Glutamatergic neuron (in vitro differentiated cells): Measurements from ENCODE around the gene WDR6. TPM values are rescaled to one million over a fixed set of nuclear protein-coding genes. Genes with fewer than 3 reads are reported as not detected.

Experiments
- DNase-seq: peaks from one replicate; pipeline ENCODE4 v3.0.0; 2022
- H3K27ac Mint-ChIP-seq: one replicate; pipeline ENCODE4 v1.8.0; 2020; ENCODE audit warnings: mild to moderate bottlenecking, mixed read lengths, inconsistent platforms; ENCODE audit not compliant: unreplicated experiment
- H3K27me3 Mint-ChIP-seq: one replicate; pipeline ENCODE4 v1.8.0; 2020; ENCODE audit warnings: mild to moderate bottlenecking, moderate library complexity, mixed read lengths, inconsistent platforms; ENCODE audit not compliant: unreplicated experiment
- H3K36me3 Mint-ChIP-seq: one replicate; pipeline ENCODE4 v1.8.0; 2020; ENCODE audit warnings: mild to moderate bottlenecking, mixed read lengths, inconsistent platforms; ENCODE audit not compliant: unreplicated experiment
- H3K4me1 Mint-ChIP-seq: one replicate; pipeline ENCODE4 v1.8.0; 2020; ENCODE audit warnings: mild to moderate bottlenecking, low read depth, mixed read lengths, inconsistent platforms; ENCODE audit not compliant: unreplicated experiment
- H3K4me3 Mint-ChIP-seq: one replicate; pipeline ENCODE4 v1.8.0; 2020; ENCODE audit warnings: mild to moderate bottlenecking, mixed read lengths, inconsistent platforms; ENCODE audit not compliant: unreplicated experiment
- H3K9me3 Mint-ChIP-seq: one replicate; pipeline ENCODE4 v1.8.0; 2020; ENCODE audit warnings: mild to moderate bottlenecking, moderate library complexity, mixed read lengths, inconsistent platforms; ENCODE audit not compliant: unreplicated experiment
- long read RNA-seq: library from polyadenylated mRNA; unstranded; transcript quantifications from one replicate; pipeline ENCODE4 v2.0.0, GENCODE V29; 2020; ENCODE audit not compliant: unreplicated experiment
- total RNA-seq: library from RNA; stranded (reverse); fragmentation: NEBNext Ultra II Directional; extraction: Animal tissue kit (Norgen Biotek cat#: 25700); gene quantifications from one replicate; pipeline ENCODE4 v1.2.1, GENCODE V29; 2021; ENCODE audit not compliant: unreplicated experiment
- TF ChIP-seq, protein P1 (sequence below): fragments of 200-600 bp; sonication (generic); IDR thresholded peaks from one replicate; pipeline ENCODE4 v1.5.0; 2021; ENCODE audit not compliant: partially characterized antibody, unreplicated experiment

Gene WDR6, protein sequence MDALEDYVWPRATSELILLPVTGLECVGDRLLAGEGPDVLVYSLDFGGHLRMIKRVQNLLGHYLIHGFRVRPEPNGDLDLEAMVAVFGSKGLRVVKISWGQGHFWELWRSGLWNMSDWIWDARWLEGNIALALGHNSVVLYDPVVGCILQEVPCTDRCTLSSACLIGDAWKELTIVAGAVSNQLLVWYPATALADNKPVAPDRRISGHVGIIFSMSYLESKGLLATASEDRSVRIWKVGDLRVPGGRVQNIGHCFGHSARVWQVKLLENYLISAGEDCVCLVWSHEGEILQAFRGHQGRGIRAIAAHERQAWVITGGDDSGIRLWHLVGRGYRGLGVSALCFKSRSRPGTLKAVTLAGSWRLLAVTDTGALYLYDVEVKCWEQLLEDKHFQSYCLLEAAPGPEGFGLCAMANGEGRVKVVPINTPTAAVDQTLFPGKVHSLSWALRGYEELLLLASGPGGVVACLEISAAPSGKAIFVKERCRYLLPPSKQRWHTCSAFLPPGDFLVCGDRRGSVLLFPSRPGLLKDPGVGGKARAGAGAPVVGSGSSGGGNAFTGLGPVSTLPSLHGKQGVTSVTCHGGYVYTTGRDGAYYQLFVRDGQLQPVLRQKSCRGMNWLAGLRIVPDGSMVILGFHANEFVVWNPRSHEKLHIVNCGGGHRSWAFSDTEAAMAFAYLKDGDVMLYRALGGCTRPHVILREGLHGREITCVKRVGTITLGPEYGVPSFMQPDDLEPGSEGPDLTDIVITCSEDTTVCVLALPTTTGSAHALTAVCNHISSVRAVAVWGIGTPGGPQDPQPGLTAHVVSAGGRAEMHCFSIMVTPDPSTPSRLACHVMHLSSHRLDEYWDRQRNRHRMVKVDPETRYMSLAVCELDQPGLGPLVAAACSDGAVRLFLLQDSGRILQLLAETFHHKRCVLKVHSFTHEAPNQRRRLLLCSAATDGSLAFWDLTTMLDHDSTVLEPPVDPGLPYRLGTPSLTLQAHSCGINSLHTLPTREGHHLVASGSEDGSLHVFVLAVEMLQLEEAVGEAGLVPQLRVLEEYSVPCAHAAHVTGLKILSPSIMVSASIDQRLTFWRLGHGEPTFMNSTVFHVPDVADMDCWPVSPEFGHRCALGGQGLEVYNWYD
- total RNA-seq: 236 TPM
- long read RNA-seq, full-length matches to known transcripts: 14 of 24 reads
- long read RNA-seq, partial matches to known transcripts: 5 of 24 reads
- long read RNA-seq, other reads (novel, unspliced or antisense): 5 of 24 reads

DNA sequence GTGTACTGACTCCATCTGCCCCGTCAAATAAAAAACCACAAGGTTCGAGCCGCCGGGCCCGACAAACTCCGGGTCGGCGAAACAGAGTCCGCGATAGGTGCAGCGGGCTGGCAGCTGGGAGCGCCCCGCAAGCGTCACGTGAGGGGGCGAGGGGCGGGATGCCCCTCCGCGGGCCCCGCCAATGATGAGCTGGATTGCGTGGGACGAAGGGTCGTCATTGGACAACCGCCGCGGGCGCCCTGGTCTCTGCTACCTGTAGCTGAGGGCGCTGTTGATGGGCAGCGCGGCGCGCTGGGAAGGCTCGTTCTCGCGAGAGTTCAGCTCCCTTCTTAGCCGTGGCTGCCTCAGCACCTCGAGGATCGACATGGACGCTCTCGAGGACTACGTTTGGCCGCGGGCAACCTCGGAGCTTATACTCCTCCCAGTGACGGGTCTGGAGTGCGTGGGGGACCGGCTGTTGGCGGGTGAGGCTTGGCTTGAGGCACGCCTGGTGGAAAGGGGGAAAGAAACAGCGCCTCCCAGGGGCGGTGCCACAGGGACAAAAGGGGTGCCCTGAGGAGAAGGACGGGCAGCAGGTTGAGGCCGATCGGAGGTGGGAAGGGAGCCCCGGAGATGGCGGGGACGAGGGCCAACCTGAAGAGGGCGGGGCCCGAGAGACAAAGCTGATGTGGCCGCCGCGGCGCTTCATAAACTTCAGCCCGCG, at the start of gene WDR6:
Gene WDR6, plus strand, starts transcription at position 324 of the 703 bp plus-strand sequence. Its CDS starts 41 bp downstream, at position 365.
- H3K27me3 Mint-ChIP-seq: peaks cover 3% of the 10 kb centered on the region
- TF ChIP-seq, protein P1, sequence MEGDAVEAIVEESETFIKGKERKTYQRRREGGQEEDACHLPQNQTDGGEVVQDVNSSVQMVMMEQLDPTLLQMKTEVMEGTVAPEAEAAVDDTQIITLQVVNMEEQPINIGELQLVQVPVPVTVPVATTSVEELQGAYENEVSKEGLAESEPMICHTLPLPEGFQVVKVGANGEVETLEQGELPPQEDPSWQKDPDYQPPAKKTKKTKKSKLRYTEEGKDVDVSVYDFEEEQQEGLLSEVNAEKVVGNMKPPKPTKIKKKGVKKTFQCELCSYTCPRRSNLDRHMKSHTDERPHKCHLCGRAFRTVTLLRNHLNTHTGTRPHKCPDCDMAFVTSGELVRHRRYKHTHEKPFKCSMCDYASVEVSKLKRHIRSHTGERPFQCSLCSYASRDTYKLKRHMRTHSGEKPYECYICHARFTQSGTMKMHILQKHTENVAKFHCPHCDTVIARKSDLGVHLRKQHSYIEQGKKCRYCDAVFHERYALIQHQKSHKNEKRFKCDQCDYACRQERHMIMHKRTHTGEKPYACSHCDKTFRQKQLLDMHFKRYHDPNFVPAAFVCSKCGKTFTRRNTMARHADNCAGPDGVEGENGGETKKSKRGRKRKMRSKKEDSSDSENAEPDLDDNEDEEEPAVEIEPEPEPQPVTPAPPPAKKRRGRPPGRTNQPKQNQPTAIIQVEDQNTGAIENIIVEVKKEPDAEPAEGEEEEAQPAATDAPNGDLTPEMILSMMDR: peak; percentile 18
- peaks cover 7% of the 10 kb centered on the region for H3K9me3 Mint-ChIP-seq
- H3K4me3 Mint-ChIP-seq: peak within 1 kb of the TSS; percentile 98
- H3K27ac Mint-ChIP-seq: peak within 1 kb of the TSS; percentile 100
- H3K4me1 Mint-ChIP-seq: peaks cover 7% of the 10 kb centered on the region
- no peaks in the 10 kb centered on the region for H3K36me3 Mint-ChIP-seq
- DNase-seq: peak; percentile 98

DNA sequence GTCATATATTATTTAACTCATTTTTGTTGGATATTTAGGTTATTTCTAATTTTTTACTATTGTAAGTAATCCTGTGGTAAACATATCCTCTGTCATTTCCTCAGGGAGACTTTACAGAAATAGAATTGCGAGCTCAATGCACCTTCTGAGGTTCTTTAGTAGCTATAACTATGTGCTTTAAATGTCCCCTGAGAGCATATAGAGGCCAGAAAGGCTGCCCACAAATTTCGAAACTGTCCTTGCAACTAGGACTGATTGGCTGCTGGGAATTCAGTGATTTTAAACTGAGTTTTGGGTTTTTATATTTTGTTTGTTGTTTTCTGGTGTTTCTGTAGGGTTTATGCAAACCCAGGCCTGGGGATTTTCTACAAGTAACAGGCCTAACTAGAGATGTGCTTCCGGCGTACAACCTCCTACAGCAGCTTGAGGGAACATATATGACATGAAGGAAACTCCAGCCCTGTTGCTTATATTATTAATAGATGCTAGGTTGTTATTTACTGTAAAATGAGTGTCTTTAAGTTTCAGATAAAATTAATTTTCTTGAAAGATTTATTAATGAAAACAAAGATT, 46.3 kb upstream of the WDR6 start:
- Mint-ChIP-seq H3K27me3 (peaks cover 2% of the 10 kb centered on the region), H3K36me3 (no peaks in the 10 kb centered on the region), H3K4me1 (peaks cover 6% of the 10 kb centered on the region), H3K27ac (no peak overlapping the region), H3K9me3 (no peaks in the 10 kb centered on the region), H3K4me3 (no peak overlapping the region)
- DNase-seq: no peak
- TF ChIP-seq, protein P1: no peak

DNA sequence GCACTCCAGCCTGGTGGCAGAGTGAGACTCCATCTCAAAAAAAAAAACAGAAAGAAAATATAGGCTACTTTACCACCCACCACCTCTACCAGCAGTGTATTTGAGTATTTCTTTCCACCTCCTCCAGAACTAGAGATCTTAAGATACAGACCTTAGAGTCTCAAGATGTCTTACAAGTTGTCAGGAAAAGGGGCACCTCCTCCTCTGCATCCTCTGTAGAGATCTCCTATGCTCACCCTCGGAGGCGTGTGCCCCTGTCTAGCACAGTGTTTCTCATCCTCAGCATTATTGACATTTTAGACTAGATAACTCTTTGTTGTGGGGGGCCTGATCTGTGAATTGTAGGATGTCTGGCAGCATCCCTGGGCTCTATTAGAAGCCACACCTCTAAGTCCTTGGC, 44.9 kb upstream of the WDR6 start:
- Mint-ChIP-seq H3K27me3 (peaks cover 2% of the 10 kb centered on the region), H3K27ac (no peak overlapping the region), H3K4me3 (no peak overlapping the region), H3K4me1 (peaks cover 5% of the 10 kb centered on the region), H3K36me3 (no peaks in the 10 kb centered on the region), H3K9me3 (no peaks in the 10 kb centered on the region)
- DNase-seq: no peak
- TF ChIP-seq, protein P1: no peak

DNA sequence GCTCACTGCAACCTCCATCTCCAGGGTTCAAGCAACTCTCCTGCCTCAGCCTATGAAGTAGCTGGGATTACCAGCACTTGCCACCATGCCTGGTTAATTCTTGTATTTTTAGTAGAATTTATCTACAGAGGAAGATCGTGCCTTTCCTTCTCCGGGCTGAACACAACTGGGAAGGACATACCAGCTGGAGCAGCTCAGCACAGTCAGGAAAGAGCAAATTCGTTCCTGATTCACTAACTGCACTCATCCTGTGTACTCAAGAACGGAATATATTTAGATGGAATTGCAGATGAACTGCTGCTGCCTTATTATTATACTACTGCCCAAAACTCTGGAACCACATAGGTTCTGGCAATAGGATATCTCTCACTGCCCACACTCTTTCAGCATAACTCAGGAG, 44.3 kb upstream of the WDR6 start:
- Mint-ChIP-seq H3K4me1 (peaks cover 3% of the 10 kb centered on the region), H3K9me3 (no peaks in the 10 kb centered on the region), H3K27ac (no peak overlapping the region), H3K36me3 (no peaks in the 10 kb centered on the region), H3K4me3 (no peak overlapping the region), H3K27me3 (peaks cover 2% of the 10 kb centered on the region)
- no peak for DNase-seq
- TF ChIP-seq, protein P1: no peak
